Ishikawa (cell line): Measurements from ENCODE around the gene HDAC9.

Experiments
- CEBPB ChIP-seq: IDR thresholded peaks from 2 replicates; pipeline ENCODE4 v1.6.1; 2012
- CREB1 ChIP-seq: IDR thresholded peaks from 2 replicates; pipeline ENCODE4 v1.6.1; 2012; ENCODE audit warnings: low read depth
- EGR1 ChIP-seq: IDR thresholded peaks from 2 replicates; pipeline ENCODE4 v1.6.1; 2012
- EP300 ChIP-seq: IDR thresholded peaks from 2 replicates; pipeline ENCODE4 v1.6.1; 2012; ENCODE audit warnings: borderline replicate concordance
- FOXM1 ChIP-seq: IDR thresholded peaks from 2 replicates; pipeline ENCODE4 v1.6.1; 2012; ENCODE audit warnings: low read depth, borderline replicate concordance
- MAX ChIP-seq: IDR thresholded peaks from 2 replicates; pipeline ENCODE4 v1.6.1; 2012
- NFIC ChIP-seq: IDR thresholded peaks from 2 replicates; pipeline ENCODE4 v1.6.1; 2012
- RAD21 ChIP-seq: IDR thresholded peaks from 2 replicates; pipeline ENCODE4 v1.6.1; 2012; ENCODE audit warnings: low read depth
- TAF1 ChIP-seq: IDR thresholded peaks from 2 replicates; pipeline ENCODE4 v1.6.1; 2012; ENCODE audit warnings: low read depth, mild to moderate bottlenecking
- TCF12 ChIP-seq: IDR thresholded peaks from 2 replicates; pipeline ENCODE4 v1.6.1; 2012; ENCODE audit warnings: low read depth
- TEAD4 ChIP-seq: IDR thresholded peaks from 2 replicates; pipeline ENCODE4 v1.6.1; 2012
- USF1 ChIP-seq: IDR thresholded peaks from 2 replicates; pipeline ENCODE4 v1.6.1; 2012
- YY1 ChIP-seq: IDR thresholded peaks from 2 replicates; pipeline ENCODE4 v1.6.1; 2012; ENCODE audit warnings: low read depth
- ZBTB7A ChIP-seq: IDR thresholded peaks from 2 replicates; pipeline ENCODE4 v1.6.1; 2012; ENCODE audit warnings: low read depth
- TF ChIP-seq, protein P1 (sequence below): IDR thresholded peaks from 2 replicates; pipeline ENCODE4 v1.6.1; 2012; ENCODE audit warnings: low read depth, mild to moderate bottlenecking

The HDAC9 gene

GRCh38 chr7:18894155-18894554, 398.6 kb downstream of the HDAC9 start:
- TF ChIP-seq, protein P1, sequence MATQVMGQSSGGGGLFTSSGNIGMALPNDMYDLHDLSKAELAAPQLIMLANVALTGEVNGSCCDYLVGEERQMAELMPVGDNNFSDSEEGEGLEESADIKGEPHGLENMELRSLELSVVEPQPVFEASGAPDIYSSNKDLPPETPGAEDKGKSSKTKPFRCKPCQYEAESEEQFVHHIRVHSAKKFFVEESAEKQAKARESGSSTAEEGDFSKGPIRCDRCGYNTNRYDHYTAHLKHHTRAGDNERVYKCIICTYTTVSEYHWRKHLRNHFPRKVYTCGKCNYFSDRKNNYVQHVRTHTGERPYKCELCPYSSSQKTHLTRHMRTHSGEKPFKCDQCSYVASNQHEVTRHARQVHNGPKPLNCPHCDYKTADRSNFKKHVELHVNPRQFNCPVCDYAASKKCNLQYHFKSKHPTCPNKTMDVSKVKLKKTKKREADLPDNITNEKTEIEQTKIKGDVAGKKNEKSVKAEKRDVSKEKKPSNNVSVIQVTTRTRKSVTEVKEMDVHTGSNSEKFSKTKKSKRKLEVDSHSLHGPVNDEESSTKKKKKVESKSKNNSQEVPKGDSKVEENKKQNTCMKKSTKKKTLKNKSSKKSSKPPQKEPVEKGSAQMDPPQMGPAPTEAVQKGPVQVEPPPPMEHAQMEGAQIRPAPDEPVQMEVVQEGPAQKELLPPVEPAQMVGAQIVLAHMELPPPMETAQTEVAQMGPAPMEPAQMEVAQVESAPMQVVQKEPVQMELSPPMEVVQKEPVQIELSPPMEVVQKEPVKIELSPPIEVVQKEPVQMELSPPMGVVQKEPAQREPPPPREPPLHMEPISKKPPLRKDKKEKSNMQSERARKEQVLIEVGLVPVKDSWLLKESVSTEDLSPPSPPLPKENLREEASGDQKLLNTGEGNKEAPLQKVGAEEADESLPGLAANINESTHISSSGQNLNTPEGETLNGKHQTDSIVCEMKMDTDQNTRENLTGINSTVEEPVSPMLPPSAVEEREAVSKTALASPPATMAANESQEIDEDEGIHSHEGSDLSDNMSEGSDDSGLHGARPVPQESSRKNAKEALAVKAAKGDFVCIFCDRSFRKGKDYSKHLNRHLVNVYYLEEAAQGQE = no peak
- no peak for TF ChIP-seq USF1

GRCh38 chr7:18895456-18895855, 399.9 kb downstream of the HDAC9 start:
- TF ChIP-seq CREB1 (no peak), YY1 (no peak), MAX (no peak), TEAD4 (no peak), EP300 (no peak), ZBTB7A (no peak), NFIC (no peak), TCF12 (no peak), USF1 (no peak), CEBPB (no peak), RAD21 (no peak), EGR1 (no peak)
- TF ChIP-seq, protein P1 = no peak

GRCh38 chr7:18896343-18896975, 400.9 kb downstream of the HDAC9 start:
- no peak for TF ChIP-seq TAF1
- TF ChIP-seq EP300 = no peak
- TF ChIP-seq RAD21 = no peak
- TF ChIP-seq EGR1 = no peak
- TF ChIP-seq CREB1 = no peak
- no peak for TF ChIP-seq FOXM1
- TF ChIP-seq CEBPB = no peak
- no peak for TF ChIP-seq ZBTB7A
- TF ChIP-seq TEAD4 = no peak
- no peak for TF ChIP-seq YY1
- TF ChIP-seq NFIC = no peak
- TF ChIP-seq, protein P1 = no peak
- no peak for TF ChIP-seq MAX
- no peak for TF ChIP-seq USF1
- no peak for TF ChIP-seq TCF12

- no peak for TF ChIP-seq TAF1
- TF ChIP-seq, protein P1 = no peak
- no peak for TF ChIP-seq NFIC
- no peak for TF ChIP-seq EGR1
- TF ChIP-seq EP300 = no peak
- no peak for TF ChIP-seq MAX
These were observed 404.7 kb downstream of the HDAC9 start for GRCh38 chr7:18900236-18900635.
